H1 (cell line): ENCODE results near the gene FGD5.

ENCODE experiments used
- CREB1 ChIP-seq: IDR thresholded peaks from 2 replicates; pipeline ENCODE4 v1.6.1; 2012; ENCODE audit warnings: inconsistent platforms
- EP300 ChIP-seq, 2 experiments: IDR thresholded peaks; 1 replicate in 1 of 2; 2 replicates in 1 of 2; pipeline ENCODE4 v1.6.1; 2011 to 2012; ENCODE audit warnings: low read depth in 2 of 2, low read length in 2 of 2, mild to moderate bottlenecking in 2 of 2, borderline replicate concordance in 1 of 2, inconsistent platforms in 1 of 2, moderate library complexity in 1 of 2
- EZH2 ChIP-seq: fragments of 200-600 bp; sonication (generic); IDR thresholded peaks from 2 replicates; pipeline ENCODE4 v1.7.1; 2012; ENCODE audit warnings: low read depth, mild to moderate bottlenecking, moderate library complexity, low read length, inconsistent platforms; ENCODE audit not compliant: severe bottlenecking
- GABPA ChIP-seq: IDR thresholded peaks from 2 replicates; pipeline ENCODE4 v1.6.1; 2011; ENCODE audit warnings: mild to moderate bottlenecking, low read length, moderate library complexity, borderline replicate concordance; ENCODE audit not compliant: insufficient read depth
- JUN ChIP-seq: IDR thresholded peaks from 2 replicates; pipeline ENCODE4 v1.6.1; 2011; ENCODE audit warnings: low read depth, mild to moderate bottlenecking, improper control_type of control experiment, low read length
- POLR2A ChIP-seq, 2 experiments: IDR thresholded peaks; 1 replicate in 1 of 2; 2 replicates in 1 of 2; pipeline ENCODE4 v1.6.1; 2011; ENCODE audit warnings: low read depth in 2 of 2, low read length in 2 of 2, mild to moderate bottlenecking in 2 of 2; ENCODE audit errors: control extremely low read depth in 1 of 2
- POLR2AphosphoS5 ChIP-seq: IDR thresholded peaks from 2 replicates; pipeline ENCODE4 v1.6.1; 2011; ENCODE audit warnings: low read depth, low read length
- RAD21 ChIP-seq, 2 experiments: IDR thresholded peaks in 1 of 2; conservative IDR thresholded peaks in 1 of 2; 2 replicates each; pipeline ENCODE4 v1.6.1; 2011; ENCODE audit warnings: low read depth in 2 of 2, low read length in 2 of 2, improper control_type of control experiment in 1 of 2, inconsistent platforms in 1 of 2, mild to moderate bottlenecking in 1 of 2, moderate library complexity in 1 of 2
- RBBP5 ChIP-seq: IDR thresholded peaks from 2 replicates; pipeline ENCODE4 v1.7.1; 2012; ENCODE audit warnings: low read depth, mild to moderate bottlenecking, inconsistent platforms, low read length, moderate library complexity, borderline replicate concordance
- TAF1 ChIP-seq: IDR thresholded peaks from 2 replicates; pipeline ENCODE4 v1.6.1; 2011; ENCODE audit warnings: mild to moderate bottlenecking, low read depth, low read length
- TF ChIP-seq, protein P1 (sequence below), 3 experiments: IDR thresholded peaks; 1 replicate in 2 of 3; 2 replicates in 1 of 3; pipeline versions ENCODE4 v1.5.1 to v1.6.1; 2011; ENCODE audit warnings: low read length in 3 of 3, mild to moderate bottlenecking in 3 of 3, inconsistent platforms in 2 of 3, low read depth in 1 of 3, moderate library complexity in 1 of 3; ENCODE audit not compliant: insufficient read depth in 1 of 3; ENCODE audit errors: control extremely low read depth in 1 of 3
- TF ChIP-seq, protein P2 (sequence below): IDR thresholded peaks from 2 replicates; pipeline ENCODE4 v1.6.1; 2012; ENCODE audit warnings: low read length, inconsistent platforms
- TF ChIP-seq, protein P3 (sequence below): IDR thresholded peaks from 2 replicates; pipeline ENCODE4 v1.6.1; 2012; ENCODE audit warnings: inconsistent platforms

DNA sequence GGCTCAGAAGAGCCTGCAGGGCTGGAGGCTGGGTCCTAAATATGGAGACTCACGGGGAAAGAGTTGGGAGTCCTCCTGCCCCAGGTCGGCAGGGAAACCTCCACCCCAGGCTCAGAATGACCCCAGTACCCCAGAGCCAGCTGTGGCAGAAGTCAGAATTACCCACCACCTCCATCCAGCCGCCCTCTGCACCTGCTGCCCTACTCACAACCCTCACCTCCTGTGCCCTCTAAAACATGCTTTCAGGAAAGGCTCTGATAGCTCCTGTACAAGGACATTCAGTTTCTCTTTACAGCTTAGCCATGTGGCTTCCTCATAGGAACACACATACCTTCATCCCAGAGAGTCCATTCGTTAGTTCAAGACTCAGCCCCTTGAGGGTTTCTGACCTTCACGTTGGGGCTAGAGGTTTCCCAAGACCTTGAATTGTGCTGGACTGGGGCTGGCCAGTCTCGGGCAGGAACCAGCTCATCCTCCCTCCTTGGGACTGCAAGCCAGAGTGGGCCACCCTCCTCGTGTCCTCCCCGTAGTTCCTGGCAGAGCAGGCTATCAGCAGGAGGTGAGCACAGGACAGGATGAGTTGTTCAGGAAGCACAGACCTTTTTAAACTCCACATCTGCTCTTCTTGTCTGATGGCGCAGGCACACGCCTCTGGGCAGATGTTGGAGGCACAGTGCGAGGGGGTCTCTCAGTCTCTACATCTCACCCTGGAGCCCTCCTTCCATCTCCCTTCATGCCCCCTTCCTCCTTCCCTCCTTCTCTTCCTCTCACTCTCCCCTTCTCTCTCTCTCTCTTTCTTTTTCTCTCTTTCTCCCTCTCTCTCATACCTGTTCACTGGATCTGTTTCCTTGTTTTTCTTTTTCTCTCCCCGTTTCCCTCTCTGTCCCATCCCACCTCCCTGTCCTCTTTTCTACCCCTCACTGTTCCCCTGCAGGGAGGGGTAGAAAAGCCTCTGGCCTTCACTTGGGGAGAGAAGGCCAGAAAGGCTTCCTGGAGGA lies 72.7 kb downstream of the FGD5 start:
- TF ChIP-seq, protein P1, sequence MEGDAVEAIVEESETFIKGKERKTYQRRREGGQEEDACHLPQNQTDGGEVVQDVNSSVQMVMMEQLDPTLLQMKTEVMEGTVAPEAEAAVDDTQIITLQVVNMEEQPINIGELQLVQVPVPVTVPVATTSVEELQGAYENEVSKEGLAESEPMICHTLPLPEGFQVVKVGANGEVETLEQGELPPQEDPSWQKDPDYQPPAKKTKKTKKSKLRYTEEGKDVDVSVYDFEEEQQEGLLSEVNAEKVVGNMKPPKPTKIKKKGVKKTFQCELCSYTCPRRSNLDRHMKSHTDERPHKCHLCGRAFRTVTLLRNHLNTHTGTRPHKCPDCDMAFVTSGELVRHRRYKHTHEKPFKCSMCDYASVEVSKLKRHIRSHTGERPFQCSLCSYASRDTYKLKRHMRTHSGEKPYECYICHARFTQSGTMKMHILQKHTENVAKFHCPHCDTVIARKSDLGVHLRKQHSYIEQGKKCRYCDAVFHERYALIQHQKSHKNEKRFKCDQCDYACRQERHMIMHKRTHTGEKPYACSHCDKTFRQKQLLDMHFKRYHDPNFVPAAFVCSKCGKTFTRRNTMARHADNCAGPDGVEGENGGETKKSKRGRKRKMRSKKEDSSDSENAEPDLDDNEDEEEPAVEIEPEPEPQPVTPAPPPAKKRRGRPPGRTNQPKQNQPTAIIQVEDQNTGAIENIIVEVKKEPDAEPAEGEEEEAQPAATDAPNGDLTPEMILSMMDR (IDR thresholded peaks at IDR 0.05; ENCODE audit: control extremely low read depth in 1 of 3, insufficient read depth in 1 of 3, low read depth in 1 of 3, low read length in 3 of 3), result no peak
- TF ChIP-seq, protein P2, sequence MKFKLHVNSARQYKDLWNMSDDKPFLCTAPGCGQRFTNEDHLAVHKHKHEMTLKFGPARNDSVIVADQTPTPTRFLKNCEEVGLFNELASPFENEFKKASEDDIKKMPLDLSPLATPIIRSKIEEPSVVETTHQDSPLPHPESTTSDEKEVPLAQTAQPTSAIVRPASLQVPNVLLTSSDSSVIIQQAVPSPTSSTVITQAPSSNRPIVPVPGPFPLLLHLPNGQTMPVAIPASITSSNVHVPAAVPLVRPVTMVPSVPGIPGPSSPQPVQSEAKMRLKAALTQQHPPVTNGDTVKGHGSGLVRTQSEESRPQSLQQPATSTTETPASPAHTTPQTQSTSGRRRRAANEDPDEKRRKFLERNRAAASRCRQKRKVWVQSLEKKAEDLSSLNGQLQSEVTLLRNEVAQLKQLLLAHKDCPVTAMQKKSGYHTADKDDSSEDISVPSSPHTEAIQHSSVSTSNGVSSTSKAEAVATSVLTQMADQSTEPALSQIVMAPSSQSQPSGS, result no peak
- TF ChIP-seq CREB1, result no peak
- no peak for TF ChIP-seq RAD21 (IDR thresholded peaks at IDR 0.05 in 1 of 2, conservative IDR thresholded peaks at IDR 0.05 in 1 of 2; ENCODE audit: low read depth in 2 of 2, low read length in 2 of 2)
- no peak for TF ChIP-seq EP300 (IDR thresholded peaks at IDR 0.05; ENCODE audit: borderline replicate concordance in 1 of 2, low read depth in 2 of 2, low read length in 2 of 2)
- no peak for TF ChIP-seq POLR2A (IDR thresholded peaks at IDR 0.05; ENCODE audit: control extremely low read depth in 1 of 2, low read depth in 2 of 2, low read length in 2 of 2)
- TF ChIP-seq GABPA, result no peak
- no peak for TF ChIP-seq POLR2AphosphoS5
- no peak for TF ChIP-seq JUN
- TF ChIP-seq, protein P3, sequence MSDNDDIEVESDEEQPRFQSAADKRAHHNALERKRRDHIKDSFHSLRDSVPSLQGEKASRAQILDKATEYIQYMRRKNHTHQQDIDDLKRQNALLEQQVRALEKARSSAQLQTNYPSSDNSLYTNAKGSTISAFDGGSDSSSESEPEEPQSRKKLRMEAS, result no peak
- no peak for TF ChIP-seq TAF1
- no peak for TF ChIP-seq RBBP5
- no peak for TF ChIP-seq EZH2
